Activated B cell treated with CpG ODN at 0.5 μM for 24 hours (primary cell): Measurements from ENCODE around the gene TLX3. TPM values are rescaled to one million over a fixed set of nuclear protein-coding genes. Genes with fewer than 3 reads are reported as not detected.

Source experiments
- ATAC-seq: fragments of 200-7000 bp; cut with Tn5 transposase; one replicate; pipeline ENCODE4 v1.10.0; 2021; ENCODE audit warnings: low read depth, mild to moderate bottlenecking, moderate library complexity
- CTCF ChIA-PET: fragments of 350-600 bp; sonication (Branson Sonifier 250); formaldehyde crosslinking; loops from one replicate; lab custom pipeline; 2021; ENCODE audit warnings: antibody characterized with exemption; lab: Charles Lee
- POLR2A ChIA-PET: fragments of 350-600 bp; sonication (Branson Sonifier 250); formaldehyde crosslinking; loops from one replicate; lab custom pipeline; 2021; ENCODE audit warnings: antibody characterized with exemption; lab: Charles Lee
- DNase-seq: peaks from one replicate; pipeline ENCODE4 v3.0.0; 2022
- H3K27ac Mint-ChIP-seq: one replicate; pipeline ENCODE4 v1.8.0; 2020; ENCODE audit warnings: mixed read lengths
- H3K27me3 Mint-ChIP-seq: one replicate; pipeline ENCODE4 v1.8.0; 2021; ENCODE audit warnings: mixed read lengths
- H3K36me3 Mint-ChIP-seq: one replicate; pipeline ENCODE4 v1.8.0; 2021; ENCODE audit warnings: low read depth, mixed read lengths
- H3K4me1 Mint-ChIP-seq: one replicate; pipeline ENCODE4 v1.8.0; 2021; ENCODE audit warnings: mixed read lengths
- H3K4me3 Mint-ChIP-seq: one replicate; pipeline ENCODE4 v1.8.0; 2020; ENCODE audit warnings: mild to moderate bottlenecking, mixed read lengths
- H3K9me3 Mint-ChIP-seq: one replicate; pipeline ENCODE4 v1.8.0; 2020; ENCODE audit warnings: mixed read lengths
- CTCF ChIP-seq: fragments of 200-600 bp; IDR thresholded peaks from one replicate; pipeline ENCODE4 v1.8.0; 2022; ENCODE audit warnings: antibody characterized with exemption, mild to moderate bottlenecking
- intact Hi-C: fragments of 100-400 bp; cut with micrococcal nuclease; formaldehyde crosslinking; loops from one replicate; pipeline ENCODE4 v1.15.1; 2024
- total RNA-seq: library from RNA; stranded (reverse); gene quantifications from 2 replicates; pipeline ENCODE4 v1.2.3, GENCODE V29; 2022

The TLX3 gene
- total RNA-seq, 1 donor from 2014 or later: not detected

GRCh38 chr5:171322527-171322926 lies 13.5 kb downstream of the TLX3 start:
- ATAC-seq: no peak
- no peaks in the 10 kb centered on the region for H3K9me3 Mint-ChIP-seq
- ChIA-PET CTCF (no interaction called here), POLR2A (no interaction called here)
- H3K4me1 Mint-ChIP-seq: no peaks in the 10 kb centered on the region
- H3K4me3 Mint-ChIP-seq: no peak overlapping the region
- H3K36me3 Mint-ChIP-seq: no peaks in the 10 kb centered on the region
- intact Hi-C loops: no loop called here
- DNase-seq: no peak
- peaks cover 60% of the 10 kb centered on the region for H3K27me3 Mint-ChIP-seq
- H3K27ac Mint-ChIP-seq: no peak overlapping the region
- TF ChIP-seq CTCF: no peak

- H3K27me3 Mint-ChIP-seq: peaks cover 60% of the 10 kb centered on the region
- POLR2A ChIA-PET: no interaction called here
Measured at GRCh38 chr5:171323007-171323406, 14.0 kb downstream of the TLX3 start.

GRCh38 chr5:171323806-171324632 lies 15.0 kb downstream of the TLX3 start:
- Mint-ChIP-seq H3K27me3 (peaks cover 52% of the 10 kb centered on the region), H3K4me3 (no peak overlapping the region), H3K27ac (no peak overlapping the region), H3K9me3 (no peaks in the 10 kb centered on the region), H3K4me1 (no peaks in the 10 kb centered on the region), H3K36me3 (no peaks in the 10 kb centered on the region)
- ChIA-PET CTCF (interaction anchor here (0.6 kb wide), 1 partner anchor 87 kb away, joined by 3 read pairs; no protein-coding TSS in a partner anchor), POLR2A (no interaction called here)
- ATAC-seq: no peak
- intact Hi-C loops: no loop called here
- TF ChIP-seq CTCF: no peak
- DNase-seq: no peak

More at GRCh38 chr5:171323007-171323406, 14.0 kb downstream of the TLX3 start:
- TF ChIP-seq CTCF: no peak
- Mint-ChIP-seq H3K36me3 (no peaks in the 10 kb centered on the region), H3K9me3 (no peaks in the 10 kb centered on the region), H3K4me1 (no peaks in the 10 kb centered on the region), H3K27ac (no peak overlapping the region), H3K4me3 (no peak overlapping the region)
- DNase-seq (no peak), ATAC-seq (no peak)
- CTCF ChIA-PET: no interaction called here
- intact Hi-C loops: no loop called here

- no peak for TF ChIP-seq CTCF
- Mint-ChIP-seq H3K27ac (no peak overlapping the region), H3K4me3 (no peak overlapping the region), H3K9me3 (no peaks in the 10 kb centered on the region), H3K36me3 (no peaks in the 10 kb centered on the region), H3K27me3 (peaks cover 28% of the 10 kb centered on the region), H3K4me1 (no peaks in the 10 kb centered on the region)
- no peak for ATAC-seq
- CTCF ChIA-PET: no interaction called here
- POLR2A ChIA-PET: no interaction called here
- DNase-seq: no peak
- intact Hi-C loops: no loop called here
Measured at GRCh38 chr5:171330021-171330420, 21.0 kb downstream of the TLX3 start.

GRCh38 chr5:171335616-171336015 lies 26.6 kb downstream of the TLX3 start:
- H3K4me3 Mint-ChIP-seq: no peak overlapping the region
- H3K9me3 Mint-ChIP-seq: no peaks in the 10 kb centered on the region
- DNase-seq: no peak
- intact Hi-C loops: no loop called here
- H3K36me3 Mint-ChIP-seq: no peaks in the 10 kb centered on the region
- ChIA-PET CTCF (no interaction called here), POLR2A (no interaction called here)
- peaks cover 7% of the 10 kb centered on the region for H3K4me1 Mint-ChIP-seq
- no peak for ATAC-seq
- no peak overlapping the region for H3K27ac Mint-ChIP-seq
- TF ChIP-seq CTCF: no peak
- peaks cover 32% of the 10 kb centered on the region for H3K27me3 Mint-ChIP-seq
